RWPE2 (cell line): ENCODE results near the gene ABCA10.
"Not testable (repeated sequence)": the region's sequence is repeated elsewhere in the genome, so short reads cannot be mapped to it uniquely, and the experiment has no call there.

ENCODE experiments used
- ATAC-seq: fragments of 200-7000 bp; cut with Tn5 transposase; 3 replicates; pipeline ENCODE4 v1.9.1; 2021; ENCODE audit warnings: low read depth
- DNase-seq: peaks from one replicate; pipeline ENCODE4 v3.0.0-alpha.2; 2020; ENCODE audit warnings: low spot score
- H3K27ac ChIP-seq: fragments of 450-650 bp; 2 replicates; pipeline ENCODE4 v1.5.1; 2017; ENCODE audit warnings: mild to moderate bottlenecking; ENCODE audit not compliant: poor library complexity, severe bottlenecking
- H3K27me3 ChIP-seq: fragments of 250-450 bp; sonication (Bioruptor Pico); 2 replicates; pipeline ENCODE4 v1.5.1; 2021; ENCODE audit warnings: mild to moderate bottlenecking, moderate library complexity; ENCODE audit not compliant: insufficient read depth, poor library complexity, severe bottlenecking
- H3K36me3 ChIP-seq: fragments of 250-450 bp; sonication (Bioruptor Pico); 2 replicates; pipeline ENCODE4 v1.5.1; 2020; ENCODE audit warnings: low read depth, mild to moderate bottlenecking, moderate library complexity
- H3K4me1 ChIP-seq: fragments of 250-450 bp; sonication (Bioruptor Pico); 2 replicates; pipeline ENCODE4 v1.5.1; 2021; ENCODE audit warnings: mild to moderate bottlenecking, moderate library complexity; ENCODE audit not compliant: insufficient read depth, poor library complexity, severe bottlenecking
- H3K4me3 ChIP-seq: fragments of 250-450 bp; sonication (Bioruptor Pico); 2 replicates; pipeline ENCODE4 v1.5.1; 2021; ENCODE audit warnings: mild to moderate bottlenecking, moderate library complexity; ENCODE audit not compliant: severe bottlenecking
- H3K9me3 ChIP-seq: fragments of 250-450 bp; sonication (Bioruptor Pico); 2 replicates; pipeline ENCODE4 v1.5.1; 2021; ENCODE audit warnings: mild to moderate bottlenecking, moderate library complexity; ENCODE audit not compliant: severe bottlenecking
- CTCF ChIP-seq: fragments of 450-650 bp; IDR thresholded peaks from one replicate; pipeline ENCODE4 v1.5.1; 2017; ENCODE audit warnings: mild to moderate bottlenecking, moderate library complexity; ENCODE audit not compliant: poor library complexity, severe bottlenecking

ABCA10 gene

DNA sequence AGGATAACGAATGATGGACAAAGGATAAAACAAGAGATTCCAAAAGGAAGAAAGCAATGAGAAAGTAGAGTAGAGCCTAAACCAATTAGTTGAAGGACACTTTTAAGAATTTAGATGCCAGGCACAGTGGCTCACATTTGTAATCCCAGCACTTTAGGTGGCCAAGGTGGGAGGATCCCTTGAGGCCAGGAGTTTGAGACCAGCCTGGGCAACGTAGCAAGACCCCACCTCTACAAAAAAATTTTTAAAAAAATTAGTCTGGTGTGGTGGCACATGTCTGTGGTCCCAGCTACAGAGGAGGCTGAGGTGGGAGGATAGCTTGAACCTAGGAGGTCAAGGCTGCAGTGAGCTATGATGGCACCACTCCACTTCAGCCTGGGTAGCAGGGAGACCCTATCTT is 20.0 kb downstream of the ABCA10 start:
- Histone ChIP-seq H3K27ac (no peak overlapping the region), H3K36me3 (no peaks in the 10 kb centered on the region), H3K27me3 (no peaks in the 10 kb centered on the region), H3K4me3 (no peak overlapping the region), H3K9me3 (no peaks in the 10 kb centered on the region), H3K4me1 (peaks cover 7% of the 10 kb centered on the region)
- ATAC-seq, result no peak
- TF ChIP-seq CTCF, result no peak
- no peak for DNase-seq

DNA sequence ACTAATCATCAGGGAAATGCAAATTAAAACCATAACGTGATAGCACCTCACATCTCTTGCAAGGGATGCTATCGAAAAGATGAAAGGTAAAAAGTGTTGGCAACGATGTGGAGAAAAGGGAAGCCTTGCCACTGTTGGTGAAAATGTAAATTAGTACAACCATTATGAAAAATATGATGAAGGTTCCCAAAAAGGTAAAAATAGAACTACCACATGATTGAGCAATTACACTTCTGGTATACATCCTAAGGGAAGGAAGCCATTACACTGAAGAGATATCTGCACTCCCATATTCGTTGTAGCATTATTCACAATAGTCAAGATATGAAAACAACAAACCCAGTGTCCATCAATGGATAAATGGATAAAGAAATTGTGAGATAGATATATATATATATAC is 21.5 kb downstream of the ABCA10 start:
- ATAC-seq (no peak), DNase-seq (no peak)
- TF ChIP-seq CTCF, result no peak

GRCh38 chr17:69198238-69198637 is 30.4 kb downstream of the ABCA10 start:
- DNase-seq (no peak), ATAC-seq (no peak)
- Histone ChIP-seq H3K36me3 (no peaks in the 10 kb centered on the region), H3K27ac (no peak overlapping the region), H3K9me3 (no peaks in the 10 kb centered on the region), H3K4me3 (no peak overlapping the region), H3K27me3 (no peaks in the 10 kb centered on the region), H3K4me1 (no peaks in the 10 kb centered on the region)
- TF ChIP-seq CTCF, result no peak

More for the DNA sequence above, 21.5 kb downstream of the ABCA10 start:
- H3K27me3 ChIP-seq, result no peaks in the 10 kb centered on the region
- H3K36me3 ChIP-seq, result no peaks in the 10 kb centered on the region
- peaks cover 7% of the 10 kb centered on the region for H3K4me1 ChIP-seq
- no peaks in the 10 kb centered on the region for H3K9me3 ChIP-seq
- H3K27ac ChIP-seq, result no peak overlapping the region
- H3K4me3 ChIP-seq, result no peak overlapping the region

GRCh38 chr17:69196105-69196653 is 32.4 kb downstream of the ABCA10 start:
- H3K4me3 ChIP-seq, H3K27me3 ChIP-seq, H3K27ac ChIP-seq, H3K36me3 ChIP-seq, ATAC-seq, H3K4me1 ChIP-seq, H3K9me3 ChIP-seq, DNase-seq: not testable (repeated sequence)

- no peak for TF ChIP-seq CTCF
- H3K4me3 ChIP-seq, result no peak overlapping the region
- H3K4me1 ChIP-seq, result no peaks in the 10 kb centered on the region
- DNase-seq (no peak), ATAC-seq (no peak)
- no peaks in the 10 kb centered on the region for H3K36me3 ChIP-seq
- H3K27me3 ChIP-seq, result no peaks in the 10 kb centered on the region
- H3K27ac ChIP-seq, result no peak overlapping the region
- H3K9me3 ChIP-seq, result no peaks in the 10 kb centered on the region
Measured at GRCh38 chr17:69192754-69193153, 35.9 kb downstream of the ABCA10 start.
